Hematopoietic multipotent progenitor cell treated with erythropoietin and hydrocortisone succinate and interleukin-3 and kit ligand, for 15 days (in vitro differentiated cells): Measurements from ENCODE around the gene MYH11.

ENCODE experiments used
- DNase-seq: peaks from one replicate; pipeline ENCODE4 v3.0.0-alpha.2; 2015; ENCODE audit warnings: low spot score

Gene MYH11

GRCh38 chr16:15777533-15778203 is 79.2 kb downstream of the MYH11 start:
- DNase-seq = no peak

GRCh38 chr16:15776572-15776971 is 80.3 kb downstream of the MYH11 start:
- DNase-seq = no peak

GRCh38 chr16:15775663-15776304 is 81.0 kb downstream of the MYH11 start:
- DNase-seq = no peak

- DNase-seq = no peak
Measured at GRCh38 chr16:15775209-15775608, 81.6 kb downstream of the MYH11 start.

- DNase-seq = no peak
Measured at GRCh38 chr16:15773968-15774367, 82.9 kb downstream of the MYH11 start.

GRCh38 chr16:15772579-15773293 is 84.1 kb downstream of the MYH11 start:
- no peak for DNase-seq

GRCh38 chr16:15771694-15772093 is 85.1 kb downstream of the MYH11 start:
- no peak for DNase-seq

GRCh38 chr16:15770512-15770911 is 86.3 kb downstream of the MYH11 start:
- no peak for DNase-seq

- no peak for DNase-seq
Measured at GRCh38 chr16:15770107-15770506, 86.7 kb downstream of the MYH11 start.

- no peak for DNase-seq
Measured at GRCh38 chr16:15769239-15769638, 87.6 kb downstream of the MYH11 start.

GRCh38 chr16:15768201-15768600 is 88.6 kb downstream of the MYH11 start:
- no peak for DNase-seq

- DNase-seq = no peak
Measured at GRCh38 chr16:15766918-15767317, 89.9 kb downstream of the MYH11 start.

- DNase-seq = peak; percentile 38
Measured at GRCh38 chr16:15765880-15766279, 90.9 kb downstream of the MYH11 start.

- no peak for DNase-seq
Measured at GRCh38 chr16:15765116-15765515, 91.7 kb downstream of the MYH11 start.

GRCh38 chr16:15764112-15764511 is 92.7 kb downstream of the MYH11 start:
- no peak for DNase-seq

- no peak for DNase-seq
Measured at GRCh38 chr16:15760129-15760528, 96.7 kb downstream of the MYH11 start.

GRCh38 chr16:15759070-15759469 is 97.8 kb downstream of the MYH11 start:
- no peak for DNase-seq

- no peak for DNase-seq
Measured at GRCh38 chr16:15757630-15758251, 99.1 kb downstream of the MYH11 start.

- DNase-seq = no peak
Measured at GRCh38 chr16:15757077-15757386, 99.8 kb downstream of the MYH11 start.

GRCh38 chr16:15754821-15755534 is 101.8 kb downstream of the MYH11 start:
- DNase-seq = no peak

- DNase-seq = no peak
Measured at GRCh38 chr16:15752717-15753488, 103.9 kb downstream of the MYH11 start.

GRCh38 chr16:15751940-15752339 is 104.9 kb downstream of the MYH11 start:
- no peak for DNase-seq
